Upper lobe of left lung (tissue), 6 donors: ENCODE results near the gene SEPTIN8. TPM values are rescaled to one million over a fixed set of nuclear protein-coding genes. Genes with fewer than 3 reads are reported as not detected.

Experiments
- ATAC-seq, 2 donors: fragments of 200-7000 bp; cut with Tn5 transposase; one replicate each; pipeline ENCODE4 v1.9.1; 2022; ENCODE audit warnings: mild to moderate bottlenecking in 2 of 2, moderate library complexity in 2 of 2; ENCODE audit not compliant: low FRiP score in 2 of 2
- DNase-seq, 2 donors: peaks; one replicate each; pipeline ENCODE4 v3.0.0-alpha.2; 2019 to 2020
- H3K27ac ChIP-seq, 4 donors: fragments of 200-600 bp; sonication (generic); one replicate each; pipeline ENCODE4 v1.5.1; 2016 to 2019
- H3K27me3 ChIP-seq, 4 donors: fragments of 200-600 bp; sonication (generic); one replicate each; pipeline ENCODE4 v1.5.1; 2017 to 2019
- H3K36me3 ChIP-seq, 4 donors: fragments of 200-600 bp; sonication (generic); one replicate each; pipeline ENCODE4 v1.5.1; 2016 to 2019
- H3K4me1 ChIP-seq, 4 donors: fragments of 200-600 bp; sonication (generic); one replicate each; pipeline ENCODE4 v1.5.1; 2018 to 2019
- H3K4me3 ChIP-seq, 4 donors: fragments of 200-600 bp; sonication (generic); one replicate each; pipeline ENCODE4 v1.5.1; 2017 to 2019; ENCODE audit warnings: mild to moderate bottlenecking in 2 of 4, moderate library complexity in 1 of 4
- H3K9me3 ChIP-seq, 4 donors: fragments of 200-600 bp; sonication (generic); one replicate each; pipeline ENCODE4 v1.5.1; 2018 to 2019
- CTCF ChIP-seq, 6 experiments: fragments of 450-650 bp in 4 of 6; fragments of 200-600 bp in 2 of 6; sonication (generic) in 2 of 6; IDR thresholded peaks; one replicate each; pipeline ENCODE4 v1.5.1; 2016 to 2019; ENCODE audit warnings: antibody characterized with exemption in 6 of 6
- EP300 ChIP-seq, 4 donors: sonication (generic); formaldehyde crosslinking; IDR thresholded peaks; one replicate each; pipeline ENCODE4 v1.5.1; 2017; ENCODE audit warnings: antibody characterized with exemption in 4 of 4, control low read depth in 2 of 4
- POLR2A ChIP-seq, 4 donors: fragments of 450-650 bp; IDR thresholded peaks; one replicate each; pipeline ENCODE4 v1.5.1; 2016 to 2017; ENCODE audit warnings: antibody characterized with exemption in 4 of 4, mild to moderate bottlenecking in 2 of 4
- POLR2AphosphoS5 ChIP-seq, 2 donors: sonication (generic); formaldehyde crosslinking; IDR thresholded peaks; one replicate each; pipeline ENCODE4 v1.5.1; 2017; ENCODE audit warnings: antibody characterized with exemption in 2 of 2
- WGBS, 2 donors: methylation state at CpG; one replicate each; pipeline ENCODE4 v1.1.5; 2017 to 2018; 5-methylcytosine and 5-hydroxymethylcytosine counted together
- total RNA-seq, 6 donors: library from RNA; depleted of rRNA in 4 of 6; stranded (reverse); fragments of >200 nt in 4 of 6; gene quantifications; one replicate each; pipeline versions ENCODE4 v1.1.0 to v1.2.1, GENCODE V29; 2016 to 2021
- donor health status: DM: no; HTN: no; CAD: no; lungs with moderate emphysema.
- donor health status: DM: no; HTN: yes; CAD: no; lungs with severe emphysema.

The SEPTIN8 gene
- total RNA-seq, 6 donors from 2014 or later, result 26.3 to 41.5 (median 31.5) TPM

- Histone ChIP-seq H3K36me3 (peaks cover 7 to 72% (median 53%) of the 10 kb centered on the region in 4 donors), H3K27ac (no peak overlapping the region), H3K9me3 (no peaks in the 10 kb centered on the region), H3K4me3 (no peak overlapping the region), H3K4me1 (no peaks in the 10 kb centered on the region), H3K27me3 (no peaks in the 10 kb centered on the region)
- 93 to 94% methylated on average over 12 to 13 of the region's 13 CpGs for WGBS, 2 donors
- ATAC-seq, result no peak
- TF ChIP-seq CTCF (IDR thresholded peaks at IDR 0.05), result no peak
- TF ChIP-seq POLR2A (IDR thresholded peaks at IDR 0.05), result no peak
- TF ChIP-seq EP300 (IDR thresholded peaks at IDR 0.05), result no peak
- TF ChIP-seq POLR2AphosphoS5 (IDR thresholded peaks at IDR 0.05), result no peak
- peak in 1 of 2 donors; percentile 18 for DNase-seq
Observed at GRCh38 chr5:132759114-132760048, 17.7 kb downstream of the SEPTIN8 start.

- WGBS, 2 donors, result 86 to 87% methylated on average over 13 of the region's 13 CpGs
- Histone ChIP-seq H3K27me3 (no peaks in the 10 kb centered on the region), H3K4me3 (no peak overlapping the region), H3K4me1 (no peaks in the 10 kb centered on the region), H3K27ac (no peak overlapping the region), H3K36me3 (peaks cover 7 to 62% (median 44%) of the 10 kb centered on the region in 4 donors), H3K9me3 (no peaks in the 10 kb centered on the region)
- TF ChIP-seq CTCF (IDR thresholded peaks at IDR 0.05) (no peak), EP300 (IDR thresholded peaks at IDR 0.05) (no peak), POLR2AphosphoS5 (IDR thresholded peaks at IDR 0.05) (no peak), POLR2A (IDR thresholded peaks at IDR 0.05) (no peak)
- ATAC-seq (no peak), DNase-seq (peak in 1 of 2 donors; percentile 47)
Observed at GRCh38 chr5:132758451-132758850, 18.6 kb downstream of the SEPTIN8 start.

GRCh38 chr5:132756542-132756941 lies 20.5 kb downstream of the SEPTIN8 start:
- peaks cover 7 to 43% (median 32%) of the 10 kb centered on the region in 4 donors for H3K36me3 ChIP-seq
- no peaks in the 10 kb centered on the region for H3K27me3 ChIP-seq
- TF ChIP-seq POLR2A (IDR thresholded peaks at IDR 0.05), result no peak
- TF ChIP-seq EP300 (IDR thresholded peaks at IDR 0.05), result no peak
- no peak for TF ChIP-seq POLR2AphosphoS5 (IDR thresholded peaks at IDR 0.05)
- TF ChIP-seq CTCF (IDR thresholded peaks at IDR 0.05), result no peak
- ATAC-seq (no peak), DNase-seq (peak in 1 of 2 donors; percentile 11)
- H3K4me3 ChIP-seq, result no peak overlapping the region
- H3K27ac ChIP-seq, result no peak overlapping the region
- no peaks in the 10 kb centered on the region for H3K4me1 ChIP-seq
- WGBS, 2 donors, result 89 to 93% methylated on average over 3 to 5 of the region's 5 CpGs
- H3K9me3 ChIP-seq, result no peaks in the 10 kb centered on the region

- no peak for DNase-seq
- Histone ChIP-seq H3K4me1 (no peaks in the 10 kb centered on the region), H3K27me3 (no peaks in the 10 kb centered on the region), H3K36me3 (peaks cover 0 to 27% (median 16%) of the 10 kb centered on the region in 4 donors), H3K9me3 (no peaks in the 10 kb centered on the region), H3K27ac (no peak overlapping the region), H3K4me3 (no peak overlapping the region)
- no peak for ATAC-seq
- TF ChIP-seq CTCF (IDR thresholded peaks at IDR 0.05) (peak in 1 of 6 experiments; percentile 13), EP300 (IDR thresholded peaks at IDR 0.05) (no peak), POLR2AphosphoS5 (IDR thresholded peaks at IDR 0.05) (no peak), POLR2A (IDR thresholded peaks at IDR 0.05) (no peak)
Observed at GRCh38 chr5:132754947-132755346, 22.1 kb downstream of the SEPTIN8 start.
